Measurements from ENCODE around the gene TMC6.
"Not testable (repeated sequence)": the region's sequence is repeated elsewhere in the genome, so short reads cannot be mapped to it uniquely, and the experiment has no call there.

TMC6 gene

GRCh38 chr17:78072961-78073360 lies 55.6 kb downstream of the TMC6 start:
- no peak for ATAC-seq (replicated peaks; ENCODE audit: extremely low read depth, poor library complexity, severe bottlenecking)
- no peak overlapping the region for H3K4me3 Mint-ChIP-seq
- no peak for DNase-seq (ENCODE audit: low spot score in 2 of 2)
- no peaks in the 10 kb centered on the region for H3K9me3 Mint-ChIP-seq
- no peak overlapping the region for H3K27ac Mint-ChIP-seq (ENCODE audit: low read depth)
- H3K27me3 Mint-ChIP-seq = no peaks in the 10 kb centered on the region
- H3K4me1 Mint-ChIP-seq = no peaks in the 10 kb centered on the region
- H3K36me3 Mint-ChIP-seq (ENCODE audit: insufficient read depth) = peaks cover 81% of the 10 kb centered on the region

DNA sequence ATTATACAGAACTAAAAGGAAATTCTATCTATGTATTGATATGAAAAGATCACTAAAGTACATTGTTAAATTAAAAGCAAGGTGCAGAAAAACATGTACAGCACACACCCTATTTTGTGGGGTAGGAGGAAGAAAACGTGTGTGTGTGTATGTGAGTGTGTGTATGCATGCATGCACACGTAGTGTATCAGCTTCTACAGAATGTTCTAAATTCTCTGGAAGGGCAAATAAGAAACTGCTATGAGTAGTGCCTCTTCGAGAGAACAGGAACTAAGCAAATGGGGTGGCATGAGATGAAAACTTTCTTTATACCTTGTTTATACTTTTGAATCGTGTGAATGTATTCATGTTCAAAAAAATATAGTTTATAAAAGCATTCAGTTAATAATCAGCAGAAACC lies 58.9 kb downstream of the TMC6 start:
- Mint-ChIP-seq H3K4me1 (no peaks in the 10 kb centered on the region), H3K36me3 (ENCODE audit: insufficient read depth) (peaks cover 76% of the 10 kb centered on the region), H3K9me3 (no peaks in the 10 kb centered on the region), H3K4me3 (no peak overlapping the region), H3K27ac (ENCODE audit: low read depth) (no peak overlapping the region), H3K27me3 (no peaks in the 10 kb centered on the region)
- no peak for ATAC-seq (replicated peaks; ENCODE audit: extremely low read depth, poor library complexity, severe bottlenecking)
- DNase-seq (ENCODE audit: low spot score in 2 of 2) = no peak

- peaks cover 54% of the 10 kb centered on the region for H3K36me3 Mint-ChIP-seq (ENCODE audit: insufficient read depth)
- H3K27me3 Mint-ChIP-seq; ATAC-seq (replicated peaks; ENCODE audit: extremely low read depth, poor library complexity, severe bottlenecking); H3K4me1 Mint-ChIP-seq; H3K4me3 Mint-ChIP-seq; H3K9me3 Mint-ChIP-seq; H3K27ac Mint-ChIP-seq (ENCODE audit: low read depth); DNase-seq (ENCODE audit: low spot score in 2 of 2): not testable (repeated sequence)
These were observed 61.6 kb downstream of the TMC6 start for GRCh38 chr17:78066976-78067375.

DNA sequence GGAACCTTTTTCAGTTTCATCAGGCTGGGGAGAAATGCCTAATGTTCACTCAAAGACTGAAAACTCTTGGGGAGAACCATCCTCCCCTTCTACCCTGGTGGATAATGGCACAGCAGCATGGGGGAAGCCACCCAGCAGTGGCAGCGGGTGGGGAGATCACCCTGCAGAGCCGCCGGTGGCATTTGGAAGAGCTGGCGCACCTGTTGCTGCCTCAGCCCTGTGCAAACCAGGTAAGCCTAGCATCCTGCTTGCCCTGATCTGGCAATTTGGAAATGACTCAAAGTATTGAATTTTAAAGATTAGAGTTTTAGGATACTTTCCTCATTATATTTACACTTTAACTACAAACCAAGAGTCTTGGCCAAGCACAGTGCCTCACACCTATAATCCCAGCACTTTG lies 63.8 kb downstream of the TMC6 start:
- peaks cover 37% of the 10 kb centered on the region for H3K36me3 Mint-ChIP-seq (ENCODE audit: insufficient read depth)
- no peaks in the 10 kb centered on the region for H3K9me3 Mint-ChIP-seq
- H3K27me3 Mint-ChIP-seq = no peaks in the 10 kb centered on the region
- no peak for ATAC-seq (replicated peaks; ENCODE audit: extremely low read depth, poor library complexity, severe bottlenecking)
- DNase-seq (ENCODE audit: low spot score in 2 of 2) = no peak
- no peak overlapping the region for H3K27ac Mint-ChIP-seq (ENCODE audit: low read depth)
- peaks cover 6% of the 10 kb centered on the region for H3K4me1 Mint-ChIP-seq
- no peak overlapping the region for H3K4me3 Mint-ChIP-seq

DNA sequence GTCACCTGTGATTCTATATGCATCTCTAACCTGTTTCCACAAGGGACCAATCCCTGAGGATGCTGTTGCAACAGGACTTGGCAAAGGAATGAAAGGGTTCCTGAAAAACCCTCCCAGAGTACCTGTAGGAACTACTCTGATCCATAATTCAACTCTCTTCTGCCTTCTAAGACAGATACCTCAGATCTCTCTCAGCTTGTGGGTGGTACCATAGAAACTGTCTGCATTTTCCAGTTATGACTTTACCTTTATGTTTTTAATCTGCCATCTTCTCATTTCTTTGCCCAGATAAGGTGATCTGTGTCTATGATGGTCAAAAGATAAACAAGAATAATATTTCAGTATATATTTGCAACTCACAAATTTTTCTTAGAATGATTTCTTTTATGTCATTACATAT lies 65.1 kb downstream of the TMC6 start:
- H3K36me3 Mint-ChIP-seq (ENCODE audit: insufficient read depth) = peaks cover 27% of the 10 kb centered on the region
- no peak for ATAC-seq (replicated peaks; ENCODE audit: extremely low read depth, poor library complexity, severe bottlenecking)
- no peak for DNase-seq (ENCODE audit: low spot score in 2 of 2)
- peaks cover 14% of the 10 kb centered on the region for H3K4me1 Mint-ChIP-seq
- H3K4me3 Mint-ChIP-seq = no peak overlapping the region
- no peaks in the 10 kb centered on the region for H3K27me3 Mint-ChIP-seq
- no peaks in the 10 kb centered on the region for H3K9me3 Mint-ChIP-seq
- H3K27ac Mint-ChIP-seq (ENCODE audit: low read depth) = no peak overlapping the region

DNA sequence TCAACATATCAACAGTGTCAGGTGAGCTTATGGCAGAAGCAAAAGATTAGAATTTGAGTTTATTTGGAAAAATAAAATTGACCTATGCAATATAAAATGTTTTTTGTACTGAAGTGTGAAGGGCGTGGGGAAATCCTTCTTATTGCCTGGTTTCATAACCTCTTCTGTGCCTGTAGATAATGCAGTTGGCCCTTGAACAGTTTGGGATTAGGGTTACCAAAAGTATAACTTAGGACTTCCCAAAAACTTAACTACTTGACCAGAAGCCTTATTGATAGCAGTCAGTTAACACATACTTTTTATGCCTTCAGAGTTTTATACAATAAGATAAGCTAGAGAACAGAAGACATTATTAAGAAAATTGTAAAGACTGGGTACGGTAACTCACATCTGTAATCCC lies 66.0 kb downstream of the TMC6 start:
- no peaks in the 10 kb centered on the region for H3K27me3 Mint-ChIP-seq
- H3K36me3 Mint-ChIP-seq (ENCODE audit: insufficient read depth) = peaks cover 20% of the 10 kb centered on the region

More for the DNA sequence above, 66.0 kb downstream of the TMC6 start:
- Mint-ChIP-seq H3K9me3 (no peaks in the 10 kb centered on the region), H3K4me1 (peaks cover 20% of the 10 kb centered on the region), H3K4me3 (no peak overlapping the region), H3K27ac (ENCODE audit: low read depth) (no peak overlapping the region)
- no peak for ATAC-seq (replicated peaks; ENCODE audit: extremely low read depth, poor library complexity, severe bottlenecking)
- DNase-seq (ENCODE audit: low spot score in 2 of 2) = no peak
